Gastroesophageal sphincter (tissue), 4 donors: ENCODE results near the gene ROBO1. TPM values are rescaled to one million over a fixed set of nuclear protein-coding genes. Genes with fewer than 3 reads are reported as not detected.

Experiments used
- ATAC-seq: fragments of 150-250 bp; one replicate; pipeline ENCODE4 v1.9.1; 2016; ENCODE audit warnings: mild to moderate bottlenecking, moderate library complexity
- H3K27ac ChIP-seq, 4 donors: fragments of 200-600 bp; sonication (generic) in 3 of 4; 1 replicate in 3 of 4; 2 replicates in 1 of 4; pipeline ENCODE4 v1.5.1; 2016 to 2019
- H3K27me3 ChIP-seq: fragments of 200-600 bp; sonication (generic); one replicate; pipeline ENCODE4 v1.5.1; 2019
- H3K36me3 ChIP-seq, 2 donors: fragments of 200-600 bp; sonication (generic); one replicate each; pipeline ENCODE4 v1.5.1; 2019; ENCODE audit warnings: control low read depth in 1 of 2
- H3K4me1 ChIP-seq, 3 donors: fragments of 200-600 bp; sonication (generic); 1 replicate in 2 of 3; 2 replicates in 1 of 3; pipeline ENCODE4 v1.5.1; 2016 to 2019; ENCODE audit warnings: control low read depth in 2 of 3
- H3K4me3 ChIP-seq, 2 donors: fragments of 200-600 bp; sonication (generic); one replicate each; pipeline ENCODE4 v1.5.1; 2019; ENCODE audit warnings: mild to moderate bottlenecking in 1 of 2, moderate library complexity in 1 of 2
- H3K9me3 ChIP-seq, 3 donors: fragments of 200-600 bp; sonication (generic); one replicate each; pipeline ENCODE4 v1.5.1; 2017 to 2019; ENCODE audit warnings: control low read depth in 2 of 3
- CTCF ChIP-seq, 4 experiments: fragments of 200-600 bp in 2 of 4; fragments of 450-650 bp in 2 of 4; sonication (generic) in 1 of 4; IDR thresholded peaks; one replicate each; pipeline ENCODE4 v1.5.1; 2017 to 2019; ENCODE audit warnings: antibody characterized with exemption in 4 of 4, mild to moderate bottlenecking in 2 of 4, moderate library complexity in 2 of 4
- EP300 ChIP-seq: sonication (generic); formaldehyde crosslinking; IDR thresholded peaks from one replicate; pipeline ENCODE4 v1.6.1; 2017; ENCODE audit warnings: antibody characterized with exemption, mild to moderate bottlenecking
- POLR2A ChIP-seq, 2 donors: fragments of 450-650 bp; IDR thresholded peaks; one replicate each; pipeline ENCODE4 v1.6.1; 2017; ENCODE audit warnings: antibody characterized with exemption in 2 of 2, mild to moderate bottlenecking in 2 of 2, moderate library complexity in 1 of 2
- POLR2AphosphoS5 ChIP-seq: sonication (generic); formaldehyde crosslinking; IDR thresholded peaks from one replicate; pipeline ENCODE4 v1.6.1; 2017; ENCODE audit warnings: antibody characterized with exemption
- WGBS, 2 donors: methylation state at CpG; one replicate each; pipeline ENCODE4 v1.1.5; 2018; ENCODE audit warnings: low coverage in 1 of 2; 5-methylcytosine and 5-hydroxymethylcytosine counted together
- total RNA-seq, 4 donors: library from RNA; depleted of rRNA; stranded (reverse); fragments of >200 nt; gene quantifications; one replicate each; pipeline ENCODE4 v1.1.0, GENCODE V29; 2016

The ROBO1 gene
- total RNA-seq, 4 donors from 2014 or later, result 9.7 to 15.3 (median 12.9) TPM

- TF ChIP-seq POLR2AphosphoS5 (no peak), POLR2A (IDR thresholded peaks at IDR 0.05) (no peak), EP300 (no peak), CTCF (IDR thresholded peaks at IDR 0.05) (no peak)
- Histone ChIP-seq H3K36me3 (peaks cover 0 to 35% of the 10 kb centered on the region in 2 donors), H3K4me1 (no peaks in the 10 kb centered on the region), H3K9me3 (no peaks in the 10 kb centered on the region), H3K4me3 (no peak overlapping the region), H3K27ac (no peak overlapping the region), H3K27me3 (no peaks in the 10 kb centered on the region)
- 89% methylated on average over 4 to 6 of the region's 6 CpGs for WGBS, 2 donors
- no peak for ATAC-seq
Measured at GRCh38 chr3:78629544-78629943, 1138.3 kb downstream of the ROBO1 start.

GRCh38 chr3:78621061-78621716, 1146.6 kb downstream of the ROBO1 start:
- Histone ChIP-seq H3K4me1 (no peaks in the 10 kb centered on the region), H3K27me3 (no peaks in the 10 kb centered on the region), H3K27ac (no peak overlapping the region), H3K36me3 (peaks cover 0 to 13% of the 10 kb centered on the region in 2 donors), H3K4me3 (no peak overlapping the region), H3K9me3 (no peaks in the 10 kb centered on the region)
- TF ChIP-seq CTCF (IDR thresholded peaks at IDR 0.05), result no peak
- TF ChIP-seq EP300, result no peak
- 73% methylated on average over 3 of the region's 3 CpGs for WGBS, 2 donors
- ATAC-seq, result no peak

GRCh38 chr3:78614486-78614885, 1153.3 kb downstream of the ROBO1 start:
- no peak overlapping the region for H3K27ac ChIP-seq
- no peak for TF ChIP-seq POLR2A (IDR thresholded peaks at IDR 0.05)
- no peak for TF ChIP-seq POLR2AphosphoS5
- no peak for TF ChIP-seq CTCF (IDR thresholded peaks at IDR 0.05)
- no peak for TF ChIP-seq EP300

GRCh38 chr3:78613421-78613879, 1154.3 kb downstream of the ROBO1 start:
- Histone ChIP-seq H3K27ac (no peak overlapping the region), H3K4me3 (no peak overlapping the region), H3K27me3 (no peaks in the 10 kb centered on the region), H3K9me3 (no peaks in the 10 kb centered on the region), H3K4me1 (no peaks in the 10 kb centered on the region), H3K36me3 (peaks cover 0 to 10% of the 10 kb centered on the region in 2 donors)
- ATAC-seq, result no peak
- 68 to 84% methylated on average over 2 of the region's 2 CpGs for WGBS, 2 donors
- TF ChIP-seq CTCF (IDR thresholded peaks at IDR 0.05) (no peak), POLR2A (IDR thresholded peaks at IDR 0.05) (no peak), POLR2AphosphoS5 (no peak), EP300 (no peak)

More at GRCh38 chr3:78614486-78614885, 1153.3 kb downstream of the ROBO1 start:
- H3K4me3 ChIP-seq, result no peak overlapping the region
- H3K4me1 ChIP-seq, result no peaks in the 10 kb centered on the region
- WGBS, 2 donors, result 92 to 93% methylated on average over 9 to 12 of the region's 12 CpGs
- H3K27me3 ChIP-seq, result no peaks in the 10 kb centered on the region
- ATAC-seq, result no peak
- H3K9me3 ChIP-seq, result no peaks in the 10 kb centered on the region
- H3K36me3 ChIP-seq, result peaks cover 0 to 10% of the 10 kb centered on the region in 2 donors

- no peak for TF ChIP-seq POLR2AphosphoS5
- TF ChIP-seq CTCF (IDR thresholded peaks at IDR 0.05), result no peak
- TF ChIP-seq POLR2A (IDR thresholded peaks at IDR 0.05), result no peak
- no peak for TF ChIP-seq EP300
- no peak for ATAC-seq
- WGBS, 2 donors, result 94 to 98% methylated on average over 6 of the region's 6 CpGs
Measured at GRCh38 chr3:78611278-78611677, 1156.5 kb downstream of the ROBO1 start.

More at GRCh38 chr3:78611278-78611677, 1156.5 kb downstream of the ROBO1 start:
- Histone ChIP-seq H3K4me1 (no peaks in the 10 kb centered on the region), H3K27ac (no peak overlapping the region), H3K36me3 (peaks cover 0 to 8% of the 10 kb centered on the region in 2 donors), H3K27me3 (no peaks in the 10 kb centered on the region), H3K9me3 (no peaks in the 10 kb centered on the region), H3K4me3 (no peak overlapping the region)
